KMS-11 (cell line): Measurements from ENCODE around the gene SLC5A9.

ENCODE experiments used
- H2AFZ ChIP-seq: fragments of 200-600 bp; sonication (generic); 2 replicates; pipeline ENCODE4 v1.6.1; 2016; ENCODE audit warnings: antibody characterized with exemption, mixed run types, low read depth
- H3K27ac ChIP-seq: fragments of 200-600 bp; sonication (generic); 2 replicates; pipeline ENCODE4 v1.6.1; 2016; ENCODE audit warnings: mild to moderate bottlenecking, mixed run types
- H3K27me3 ChIP-seq: fragments of 200-600 bp; sonication (generic); 2 replicates; pipeline ENCODE4 v1.6.1; 2017; ENCODE audit warnings: mild to moderate bottlenecking, low read depth, mixed run types, moderate library complexity; ENCODE audit not compliant: insufficient read depth
- H3K36me3 ChIP-seq: fragments of 200-600 bp; sonication (generic); 2 replicates; pipeline ENCODE4 v1.6.1; 2017; ENCODE audit warnings: mild to moderate bottlenecking, mixed run types; ENCODE audit not compliant: insufficient read depth
- H3K4me1 ChIP-seq: fragments of 200-600 bp; sonication (generic); 2 replicates; pipeline ENCODE4 v1.6.1; 2016; ENCODE audit warnings: mild to moderate bottlenecking, low read depth, mixed run types; ENCODE audit not compliant: poor library complexity, severe bottlenecking
- H3K4me2 ChIP-seq: fragments of 200-600 bp; sonication (generic); 2 replicates; pipeline ENCODE4 v1.7.0; 2016; ENCODE audit warnings: mild to moderate bottlenecking, mixed run types
- H3K4me3 ChIP-seq: fragments of 200-600 bp; sonication (generic); IDR thresholded peaks from 2 replicates; pipeline ENCODE4 v1.6.1; 2017; ENCODE audit warnings: low read depth, low read length, mixed read lengths; ENCODE audit not compliant: insufficient read depth
- H3K79me2 ChIP-seq: fragments of 200-600 bp; sonication (generic); 2 replicates; pipeline ENCODE4 v1.6.1; 2016; ENCODE audit warnings: low read depth, mixed run types; ENCODE audit not compliant: insufficient read depth
- H3K9ac ChIP-seq: fragments of 200-600 bp; sonication (generic); 2 replicates; pipeline ENCODE4 v1.6.1; 2016; ENCODE audit warnings: mild to moderate bottlenecking, mixed run types
- H4K20me1 ChIP-seq: fragments of 200-600 bp; sonication (generic); 2 replicates; pipeline ENCODE4 v1.6.1; 2016; ENCODE audit warnings: mild to moderate bottlenecking, mixed run types; ENCODE audit not compliant: insufficient read depth
- CTCF ChIP-seq: fragments of 200-600 bp; sonication (generic); conservative IDR thresholded peaks from 2 replicates; pipeline ENCODE4 v1.6.1; 2017; ENCODE audit warnings: low read depth, mild to moderate bottlenecking, antibody characterized with exemption, low read length, moderate library complexity, mixed read lengths

The SLC5A9 gene

DNA sequence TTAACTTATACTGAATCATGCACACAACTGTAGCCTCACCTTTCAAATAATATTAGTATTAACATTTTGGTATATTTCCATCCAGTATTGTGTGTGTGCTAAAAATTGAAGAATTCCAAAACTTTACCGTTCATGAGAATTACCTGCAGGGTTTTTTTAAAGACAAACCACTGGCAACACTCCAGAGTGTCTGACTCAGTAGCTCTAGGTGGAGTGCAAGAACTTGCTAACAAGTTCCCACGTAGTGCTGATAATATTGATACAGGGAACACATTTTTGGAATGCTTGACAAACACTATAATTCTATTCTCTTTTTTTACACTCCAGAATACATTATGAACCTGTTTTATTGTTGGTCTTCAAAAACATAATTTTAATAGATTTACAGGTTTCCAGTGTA is 27.7 kb upstream of the SLC5A9 start:
- no peak overlapping the region for H2AFZ ChIP-seq
- no peak overlapping the region for H3K9ac ChIP-seq
- H3K27me3 ChIP-seq, result no peaks in the 10 kb centered on the region
- H3K27ac ChIP-seq, result no peak overlapping the region
- H4K20me1 ChIP-seq, result no peaks in the 10 kb centered on the region
- no peak for TF ChIP-seq CTCF
- no peaks in the 10 kb centered on the region for H3K4me1 ChIP-seq
- H3K4me2 ChIP-seq, result no peak overlapping the region
- no peak overlapping the region for H3K4me3 ChIP-seq
- no peaks in the 10 kb centered on the region for H3K36me3 ChIP-seq
- H3K79me2 ChIP-seq, result no peaks in the 10 kb centered on the region

DNA sequence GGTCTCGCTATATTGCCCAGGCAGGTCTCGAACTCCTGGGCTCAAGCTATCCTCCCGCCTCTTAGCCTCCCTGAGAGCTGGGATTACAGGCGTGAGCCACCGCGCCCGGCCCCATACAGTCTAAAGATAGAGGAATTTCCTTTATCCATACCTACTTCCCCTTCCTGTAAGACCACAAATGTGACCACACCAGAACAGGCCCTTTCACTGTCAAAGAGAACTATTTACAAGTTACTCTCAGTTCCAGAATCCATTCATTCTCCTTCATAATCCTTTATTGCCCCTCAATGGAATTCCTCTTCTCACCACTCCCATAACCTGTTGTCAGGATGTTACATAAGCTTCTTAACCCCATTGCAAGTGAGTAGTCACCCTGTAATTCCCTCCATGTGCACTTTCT is 26.3 kb upstream of the SLC5A9 start:
- Histone ChIP-seq H4K20me1 (no peaks in the 10 kb centered on the region), H3K4me1 (no peaks in the 10 kb centered on the region), H3K4me2 (no peak overlapping the region), H3K4me3 (no peak overlapping the region), H3K79me2 (no peaks in the 10 kb centered on the region), H3K27me3 (no peaks in the 10 kb centered on the region), H3K36me3 (no peaks in the 10 kb centered on the region), H3K27ac (no peak overlapping the region), H2AFZ (no peak overlapping the region), H3K9ac (no peak overlapping the region)
- no peak for TF ChIP-seq CTCF

GRCh38 chr1:48198970-48199369 is 23.5 kb upstream of the SLC5A9 start:
- Histone ChIP-seq H3K27me3 (no peaks in the 10 kb centered on the region), H3K9ac (no peak overlapping the region), H3K79me2 (no peaks in the 10 kb centered on the region), H2AFZ (no peak overlapping the region), H3K36me3 (no peaks in the 10 kb centered on the region), H3K4me1 (no peaks in the 10 kb centered on the region), H3K4me2 (no peak overlapping the region), H3K4me3 (no peak overlapping the region), H4K20me1 (no peaks in the 10 kb centered on the region), H3K27ac (no peak overlapping the region)
- TF ChIP-seq CTCF, result no peak

DNA sequence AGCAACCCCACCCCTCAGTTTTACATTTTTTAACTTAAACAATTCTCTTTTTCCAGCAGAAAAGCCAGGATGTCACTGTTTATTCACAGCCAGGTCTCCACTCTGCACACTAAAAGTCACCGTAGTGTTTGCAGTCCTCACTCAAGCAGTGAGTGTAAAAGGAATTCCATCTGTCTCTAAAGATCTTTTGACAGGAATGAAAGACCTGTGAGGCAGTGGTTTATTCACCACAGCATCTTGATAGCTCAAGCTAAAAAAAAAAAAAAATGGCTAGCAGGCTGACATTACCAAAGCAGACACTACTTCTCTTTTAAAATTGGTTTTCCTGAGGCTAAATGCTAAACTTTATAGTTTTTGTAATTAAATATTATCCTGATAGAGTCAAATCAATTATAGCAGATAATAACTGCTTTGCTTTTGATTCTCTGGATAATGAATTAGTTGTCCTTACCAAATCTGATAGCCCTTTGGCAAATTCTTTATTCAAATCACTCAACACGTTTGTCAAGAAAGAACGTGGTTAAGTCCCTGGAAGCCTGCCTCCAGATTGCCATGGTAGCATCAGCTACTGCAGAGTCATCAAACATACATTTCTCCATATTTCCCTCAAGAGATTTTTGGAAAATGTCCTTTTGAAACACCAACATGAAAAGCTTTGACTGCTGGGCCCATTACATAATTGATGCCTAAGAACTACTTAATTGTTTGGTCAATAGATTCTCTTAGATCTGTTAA is 22.2 kb upstream of the SLC5A9 start:
- Histone ChIP-seq H3K79me2 (no peaks in the 10 kb centered on the region), H3K4me1 (no peaks in the 10 kb centered on the region), H3K9ac (no peak overlapping the region), H3K36me3 (no peaks in the 10 kb centered on the region), H3K4me3 (no peak overlapping the region), H2AFZ (no peak overlapping the region), H3K27me3 (no peaks in the 10 kb centered on the region), H4K20me1 (no peaks in the 10 kb centered on the region), H3K27ac (no peak overlapping the region), H3K4me2 (no peak overlapping the region)
- TF ChIP-seq CTCF, result no peak
